ENCODE results near the gene HIVEP3.

DNA sequence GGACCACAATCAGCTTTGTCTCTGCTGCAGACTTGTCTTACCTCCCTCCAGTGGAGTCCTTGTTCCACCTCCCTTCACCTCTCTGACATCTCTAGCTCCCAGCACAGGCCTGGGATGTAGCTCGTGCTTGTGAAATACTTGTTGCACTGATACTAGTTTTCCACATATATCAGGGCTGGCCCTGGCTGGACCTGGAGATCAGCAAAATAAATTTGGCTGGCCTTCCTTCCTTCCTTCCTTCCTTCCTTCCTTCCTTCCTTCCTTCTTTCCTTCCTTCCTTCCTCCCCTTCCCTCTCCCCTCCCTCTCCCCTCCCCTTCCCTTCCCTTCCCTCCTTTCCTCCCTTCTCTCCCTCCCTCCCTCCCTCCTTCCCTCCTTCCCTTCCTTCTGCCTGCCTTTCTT lies 196.5 kb downstream of the HIVEP3 start:
- TF ChIP-seq, protein P1, sequence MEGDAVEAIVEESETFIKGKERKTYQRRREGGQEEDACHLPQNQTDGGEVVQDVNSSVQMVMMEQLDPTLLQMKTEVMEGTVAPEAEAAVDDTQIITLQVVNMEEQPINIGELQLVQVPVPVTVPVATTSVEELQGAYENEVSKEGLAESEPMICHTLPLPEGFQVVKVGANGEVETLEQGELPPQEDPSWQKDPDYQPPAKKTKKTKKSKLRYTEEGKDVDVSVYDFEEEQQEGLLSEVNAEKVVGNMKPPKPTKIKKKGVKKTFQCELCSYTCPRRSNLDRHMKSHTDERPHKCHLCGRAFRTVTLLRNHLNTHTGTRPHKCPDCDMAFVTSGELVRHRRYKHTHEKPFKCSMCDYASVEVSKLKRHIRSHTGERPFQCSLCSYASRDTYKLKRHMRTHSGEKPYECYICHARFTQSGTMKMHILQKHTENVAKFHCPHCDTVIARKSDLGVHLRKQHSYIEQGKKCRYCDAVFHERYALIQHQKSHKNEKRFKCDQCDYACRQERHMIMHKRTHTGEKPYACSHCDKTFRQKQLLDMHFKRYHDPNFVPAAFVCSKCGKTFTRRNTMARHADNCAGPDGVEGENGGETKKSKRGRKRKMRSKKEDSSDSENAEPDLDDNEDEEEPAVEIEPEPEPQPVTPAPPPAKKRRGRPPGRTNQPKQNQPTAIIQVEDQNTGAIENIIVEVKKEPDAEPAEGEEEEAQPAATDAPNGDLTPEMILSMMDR (IDR thresholded peaks at IDR 0.05) = no peak
- no peak for TF ChIP-seq EZH2 (IDR thresholded peaks at IDR 0.05; ENCODE audit: borderline replicate concordance, insufficient read depth, low read depth, low read length, poor library complexity, severe bottlenecking)
